ENCODE results near the gene RINL. TPM values are rescaled to one million over a fixed set of nuclear protein-coding genes. Genes with fewer than 3 reads are reported as not detected.

The RINL gene
- total and polyA plus RNA-seq, 2 of the 8 experiments (the other 6 are each of a cell fraction or from before 2014, with no cell fraction given) = 11.1 to 11.9 TPM

DNA sequence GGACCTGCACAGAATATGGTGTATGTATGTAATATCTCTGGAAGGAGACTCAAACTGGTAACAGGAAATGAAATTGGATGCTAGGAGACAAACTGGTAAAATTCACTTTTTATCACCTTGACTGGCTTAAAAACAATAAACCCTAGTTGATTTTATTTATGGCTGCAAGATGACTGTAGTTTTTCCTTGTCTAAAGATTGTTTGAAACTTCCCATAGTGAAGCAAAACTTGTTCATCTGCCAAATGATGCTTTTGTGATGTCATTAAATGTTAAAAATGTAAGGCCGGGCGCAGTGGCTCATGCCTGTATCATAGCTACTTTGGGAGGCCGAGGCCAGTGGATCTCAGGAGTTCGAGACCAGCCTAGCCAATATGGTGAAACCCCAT, 44.0 kb downstream of the RINL start (continued):
- TF ChIP-seq, protein P1, sequence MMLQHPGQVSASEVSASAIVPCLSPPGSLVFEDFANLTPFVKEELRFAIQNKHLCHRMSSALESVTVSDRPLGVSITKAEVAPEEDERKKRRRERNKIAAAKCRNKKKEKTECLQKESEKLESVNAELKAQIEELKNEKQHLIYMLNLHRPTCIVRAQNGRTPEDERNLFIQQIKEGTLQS (IDR thresholded peaks at IDR 0.05; ENCODE audit: insufficient read depth, low read depth, low read length) = no peak
- TF ChIP-seq RFX5 (IDR thresholded peaks at IDR 0.05; ENCODE audit: borderline replicate concordance, low read depth, low read length) = no peak
- no peak for TF ChIP-seq SP4 (IDR thresholded peaks at IDR 0.05; ENCODE audit: low read length)
- no peak for TF ChIP-seq GABPA (IDR thresholded peaks at IDR 0.05; ENCODE audit: borderline replicate concordance, insufficient read depth, low read length)
- TF ChIP-seq BRCA1 (IDR thresholded peaks at IDR 0.05; ENCODE audit: low read depth, low read length) = no peak
- TF ChIP-seq, protein P2, sequence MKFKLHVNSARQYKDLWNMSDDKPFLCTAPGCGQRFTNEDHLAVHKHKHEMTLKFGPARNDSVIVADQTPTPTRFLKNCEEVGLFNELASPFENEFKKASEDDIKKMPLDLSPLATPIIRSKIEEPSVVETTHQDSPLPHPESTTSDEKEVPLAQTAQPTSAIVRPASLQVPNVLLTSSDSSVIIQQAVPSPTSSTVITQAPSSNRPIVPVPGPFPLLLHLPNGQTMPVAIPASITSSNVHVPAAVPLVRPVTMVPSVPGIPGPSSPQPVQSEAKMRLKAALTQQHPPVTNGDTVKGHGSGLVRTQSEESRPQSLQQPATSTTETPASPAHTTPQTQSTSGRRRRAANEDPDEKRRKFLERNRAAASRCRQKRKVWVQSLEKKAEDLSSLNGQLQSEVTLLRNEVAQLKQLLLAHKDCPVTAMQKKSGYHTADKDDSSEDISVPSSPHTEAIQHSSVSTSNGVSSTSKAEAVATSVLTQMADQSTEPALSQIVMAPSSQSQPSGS (IDR thresholded peaks at IDR 0.05; ENCODE audit: low read length) = no peak

All from H1 (cell line).